Right kidney (tissue), 9 donors: Measurements from ENCODE around the gene MRPS24.
"Not testable (repeated sequence)": the region's sequence is repeated elsewhere in the genome, so short reads cannot be mapped to it uniquely, and the experiment has no call there.

ENCODE experiments used
- DNase-seq: peaks from one replicate; pipeline ENCODE4 v3.0.0-alpha.2; 2016
- long read RNA-seq, 8 donors: transcript quantifications; one replicate each; lab custom pipeline, GENCODE V29; 2026

Gene MRPS24
- long read RNA-seq, donor 1, transcript MRPS24-203 (3 exons, 743 nt) = minor isoform, 34 of 144 reads
- long read RNA-seq, donor 1, transcript MRPS24-201 (4 exons, 707 nt) = major isoform, 106 of 144 reads
- long read RNA-seq, donor 1, partial matches to known transcripts = 0 of 144 reads
- long read RNA-seq, donor 1, other reads (novel, unspliced or antisense) = 0 of 144 reads
- long read RNA-seq, donor 2, transcript MRPS24-203 (3 exons, 743 nt) = minor isoform, 24 of 106 reads
- long read RNA-seq, donor 2, transcript MRPS24-201 (4 exons, 707 nt) = major isoform, 79 of 106 reads
- long read RNA-seq, donor 2, partial matches to known transcripts = 0 of 106 reads
- long read RNA-seq, donor 2, other reads (novel, unspliced or antisense) = 0 of 106 reads
- long read RNA-seq, donor 3, transcript MRPS24-201 (4 exons, 707 nt) = major isoform, 37 of 57 reads
- long read RNA-seq, donor 3, transcript MRPS24-203 (3 exons, 743 nt) = minor isoform, 10 of 57 reads
- long read RNA-seq, donor 3, partial matches to known transcripts = 8 of 57 reads
- long read RNA-seq, donor 3, other reads (novel, unspliced or antisense) = 0 of 57 reads
- long read RNA-seq, donor 4, transcript MRPS24-203 (3 exons, 743 nt) = minor isoform, 27 of 87 reads
- long read RNA-seq, donor 4, transcript MRPS24-201 (4 exons, 707 nt) = major isoform, 57 of 87 reads
- long read RNA-seq, donor 4, partial matches to known transcripts = 0 of 87 reads
- long read RNA-seq, donor 4, other reads (novel, unspliced or antisense) = 0 of 87 reads
- long read RNA-seq, donor 5, transcript MRPS24-203 (3 exons, 743 nt) = minor isoform, 22 of 130 reads
- long read RNA-seq, donor 5, transcript MRPS24-201 (4 exons, 707 nt) = major isoform, 92 of 130 reads
- long read RNA-seq, donor 5, partial matches to known transcripts = 13 of 130 reads
- long read RNA-seq, donor 5, other reads (novel, unspliced or antisense) = 0 of 130 reads
- long read RNA-seq, donor 6, transcript MRPS24-201 (4 exons, 707 nt) = major isoform, 81 of 110 reads
- long read RNA-seq, donor 6, transcript MRPS24-205 (2 exons, 392 nt) = minor isoform, 5 of 110 reads
- long read RNA-seq, donor 6, transcript MRPS24-203 (3 exons, 743 nt) = minor isoform, 24 of 110 reads
- long read RNA-seq, donor 6, partial matches to known transcripts = 0 of 110 reads
- long read RNA-seq, donor 6, other reads (novel, unspliced or antisense) = 0 of 110 reads
- long read RNA-seq, donor 7, transcript MRPS24-205 (2 exons, 392 nt) = minor isoform, 7 of 137 reads
- long read RNA-seq, donor 7, transcript MRPS24-201 (4 exons, 707 nt) = major isoform, 101 of 137 reads
- long read RNA-seq, donor 7, transcript MRPS24-203 (3 exons, 743 nt) = minor isoform, 29 of 137 reads
- long read RNA-seq, donor 7, partial matches to known transcripts = 0 of 137 reads
- long read RNA-seq, donor 7, other reads (novel, unspliced or antisense) = 0 of 137 reads
- long read RNA-seq, donor 8, transcript MRPS24-203 (3 exons, 743 nt) = minor isoform, 12 of 108 reads
- long read RNA-seq, donor 8, transcript MRPS24-205 (2 exons, 392 nt) = minor isoform, 7 of 108 reads
- long read RNA-seq, donor 8, transcript MRPS24-201 (4 exons, 707 nt) = major isoform, 68 of 108 reads
- long read RNA-seq, donor 8, partial matches to known transcripts = 20 of 108 reads
- long read RNA-seq, donor 8, other reads (novel, unspliced or antisense) = 0 of 108 reads

- peak; percentile 87 for DNase-seq
These were observed at the start of gene MRPS24 for GRCh38 chr7:43869006-43869866. MRPS24 (minus strand) TSS chr7:43869517; CDS start chr7:43869495, 22 bp downstream.

DNA sequence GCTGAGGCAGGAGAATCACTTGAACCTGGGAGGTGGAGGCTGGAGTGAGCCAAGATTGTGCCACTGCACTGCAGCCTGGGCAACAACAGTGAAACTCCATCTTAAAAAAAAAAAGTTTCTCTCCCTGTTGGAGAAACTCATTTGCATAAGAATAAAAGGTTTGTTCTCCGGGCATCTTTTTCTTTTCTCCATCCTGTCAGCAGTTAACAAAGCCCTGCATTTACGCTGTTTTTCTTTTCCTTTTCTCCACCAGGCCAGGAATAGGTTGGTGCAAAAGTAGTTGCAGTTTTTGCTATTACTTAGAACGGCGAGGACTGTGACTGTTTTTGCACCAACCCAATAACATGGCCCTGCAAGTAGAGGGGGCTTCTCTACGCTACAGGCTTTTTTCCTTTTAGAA, 46.6 kb upstream of the MRPS24 start:
- DNase-seq = no peak

DNA sequence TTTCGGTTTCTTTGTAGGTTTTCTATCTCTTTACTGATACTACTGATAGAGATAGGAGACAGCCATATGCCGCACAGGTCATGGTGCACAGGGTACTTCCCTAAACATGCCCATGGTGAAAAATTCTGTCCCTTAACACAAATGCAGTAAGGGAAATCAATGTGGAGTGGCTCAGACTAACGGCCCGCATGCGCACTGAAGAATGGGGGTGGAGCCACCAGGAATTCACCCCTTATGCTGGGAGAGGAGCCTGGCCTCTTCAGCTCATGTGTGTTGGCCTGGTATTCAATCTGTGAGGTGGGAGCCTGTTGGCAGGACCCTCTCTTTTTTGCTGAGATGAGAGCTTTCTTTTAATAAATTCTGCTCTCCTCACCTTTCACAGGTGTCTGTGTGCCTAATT, 45.5 kb upstream of the MRPS24 start:
- DNase-seq = no peak

DNA sequence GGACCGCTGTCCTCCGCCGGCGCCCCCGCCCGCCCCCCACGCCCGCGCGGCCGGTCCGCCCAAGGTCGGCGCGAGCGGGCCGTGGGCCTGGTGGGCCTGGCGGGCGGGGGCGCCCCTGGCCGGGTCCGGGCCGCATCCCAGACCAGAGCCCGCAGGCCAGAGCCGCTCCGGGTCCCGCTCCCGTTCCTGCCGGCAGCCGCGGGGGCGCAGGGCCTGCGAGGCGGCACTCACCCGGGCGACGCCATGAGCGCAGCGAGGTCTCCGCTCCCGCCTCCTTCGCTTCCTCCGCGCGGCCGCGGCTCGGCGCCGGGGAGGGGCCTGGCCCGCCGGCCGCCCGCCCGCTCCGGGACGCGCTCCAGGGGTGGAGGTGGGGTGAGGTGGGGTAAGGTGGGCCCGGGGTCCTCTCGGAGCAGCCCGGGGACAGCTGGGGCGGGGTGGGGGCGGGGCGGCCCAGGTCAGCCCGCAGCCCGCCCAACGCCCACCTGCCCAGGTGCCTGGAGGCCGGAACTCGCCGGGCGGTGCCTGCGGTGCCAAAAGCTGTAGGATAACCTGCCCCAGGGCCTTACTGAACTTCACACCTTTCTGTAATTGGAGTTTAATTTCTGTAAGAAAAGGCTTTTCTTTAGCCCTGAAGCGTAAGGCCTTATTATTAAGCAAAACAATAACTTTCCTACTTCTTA, 37.2 kb upstream of the MRPS24 start, which contains the start of gene URGCP:
TSS of gene URGCP (minus strand) at position 266 of the 680 bp plus-strand sequence. CDS start at position 245, 21 bp downstream.
- peak; percentile 57 for DNase-seq

DNA sequence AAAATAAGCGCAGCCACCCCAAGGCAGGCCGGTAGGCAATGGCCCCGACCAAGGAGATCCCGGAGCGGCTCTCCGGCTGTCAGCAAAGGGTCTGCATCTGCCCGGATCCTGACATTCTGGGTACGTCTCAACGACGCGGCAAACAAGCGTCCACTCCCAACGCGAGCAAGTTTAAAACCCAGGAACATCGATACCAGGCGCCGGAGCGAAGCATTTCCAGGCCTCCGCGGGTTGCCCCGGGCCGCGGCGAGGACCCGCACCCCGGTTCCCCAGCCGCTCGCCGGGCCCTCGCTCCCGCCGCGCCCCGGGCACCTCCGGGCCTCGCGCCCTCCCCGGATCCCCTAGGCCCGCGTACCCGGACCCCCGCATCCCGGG, 36.6 kb upstream of the MRPS24 start:
- DNase-seq = peak; percentile 73

GRCh38 chr7:43905209-43905946, 36.1 kb upstream of the MRPS24 start:
- no peak for DNase-seq

GRCh38 chr7:43904533-43905208, 35.4 kb upstream of the MRPS24 start:
- no peak for DNase-seq

GRCh38 chr7:43902542-43903054, 33.3 kb upstream of the MRPS24 start:
- DNase-seq = no peak

DNA sequence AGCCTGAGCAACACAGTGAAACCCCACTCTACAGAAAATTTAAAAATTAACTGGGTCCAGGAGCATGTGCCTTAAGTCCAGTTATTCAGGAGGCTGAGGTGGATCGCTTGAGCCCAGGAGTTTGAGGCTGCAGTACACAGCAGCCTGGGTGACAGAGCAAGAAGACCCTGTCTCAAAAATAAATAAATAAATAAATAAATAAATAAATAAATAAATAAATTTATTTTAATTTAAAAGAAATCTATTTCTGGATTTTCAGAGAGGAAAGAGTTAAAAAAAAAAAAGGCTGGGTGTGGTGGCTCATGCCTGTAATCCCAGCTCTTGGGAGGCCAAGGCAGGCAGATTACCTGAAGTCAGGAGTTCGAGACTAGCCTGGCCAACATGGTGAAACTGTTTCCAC, 29.3 kb upstream of the MRPS24 start:
- not testable (repeated sequence) for DNase-seq

DNA sequence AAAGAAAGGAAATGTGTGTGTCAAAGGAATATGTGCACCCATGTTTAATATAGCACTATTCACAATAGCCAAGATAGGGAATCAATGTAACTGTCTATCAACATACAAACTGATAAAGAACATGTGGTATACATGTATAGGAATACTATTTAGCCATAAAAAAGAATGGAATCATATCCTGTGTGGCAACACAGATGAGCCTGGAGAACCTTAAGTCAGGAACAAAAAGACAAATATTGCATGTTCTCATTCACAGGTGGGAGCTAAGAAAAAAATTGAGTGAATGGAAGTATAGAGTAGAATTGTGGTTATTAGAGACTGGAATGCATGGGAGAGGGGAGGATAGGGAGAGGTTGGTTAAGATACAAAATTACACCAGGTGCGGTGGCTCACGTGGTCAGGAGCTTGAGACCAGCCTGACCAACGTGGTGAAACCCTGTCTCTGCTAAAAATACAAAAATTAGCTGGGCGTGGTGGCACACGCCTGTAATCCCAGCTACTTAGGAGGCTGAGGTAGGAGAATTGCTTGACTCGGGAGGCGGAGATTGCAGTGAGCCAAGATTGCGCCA, 26.6 kb upstream of the MRPS24 start:
- DNase-seq = no peak

DNA sequence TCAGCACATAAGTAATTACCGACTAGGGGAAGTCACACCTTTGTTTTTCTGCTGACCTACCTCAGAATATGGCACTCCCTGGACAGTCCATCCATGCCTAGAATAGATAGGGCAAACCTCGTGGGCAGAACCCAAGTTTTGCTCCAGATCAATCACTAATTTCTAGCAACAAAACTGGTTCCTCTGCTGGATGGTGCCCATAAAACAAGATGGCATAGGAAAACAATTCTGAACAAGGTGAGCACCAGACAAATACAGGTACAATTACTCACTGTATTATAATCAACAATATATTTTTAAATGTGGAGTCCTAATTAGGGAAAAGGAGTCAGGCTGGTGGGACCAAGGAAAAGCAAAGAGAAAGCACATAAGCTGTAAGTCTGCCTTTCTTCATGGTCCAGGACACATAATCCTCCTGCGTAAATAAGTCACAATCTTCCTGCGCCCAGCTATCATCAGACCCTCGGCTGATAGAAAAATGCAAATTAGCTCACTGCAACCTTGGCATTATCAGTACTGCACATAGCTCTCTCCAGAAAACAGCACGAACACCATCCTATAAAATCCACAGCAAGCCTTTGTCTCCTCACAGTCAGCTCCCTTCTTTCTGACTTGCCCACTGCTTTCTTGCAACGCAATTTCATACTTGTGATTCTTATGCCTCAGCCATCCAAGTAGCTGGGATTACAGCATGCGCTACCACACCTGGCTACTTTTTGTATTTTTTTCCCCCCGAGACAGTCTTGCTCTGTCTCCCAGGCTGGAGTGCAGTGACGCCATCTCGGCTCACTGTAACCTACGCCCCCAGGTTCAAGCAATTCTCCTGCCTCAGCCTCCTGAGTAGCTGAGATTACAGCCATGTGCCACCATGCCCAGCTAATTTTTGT, 22.0 kb upstream of the MRPS24 start:
- no peak for DNase-seq

DNA sequence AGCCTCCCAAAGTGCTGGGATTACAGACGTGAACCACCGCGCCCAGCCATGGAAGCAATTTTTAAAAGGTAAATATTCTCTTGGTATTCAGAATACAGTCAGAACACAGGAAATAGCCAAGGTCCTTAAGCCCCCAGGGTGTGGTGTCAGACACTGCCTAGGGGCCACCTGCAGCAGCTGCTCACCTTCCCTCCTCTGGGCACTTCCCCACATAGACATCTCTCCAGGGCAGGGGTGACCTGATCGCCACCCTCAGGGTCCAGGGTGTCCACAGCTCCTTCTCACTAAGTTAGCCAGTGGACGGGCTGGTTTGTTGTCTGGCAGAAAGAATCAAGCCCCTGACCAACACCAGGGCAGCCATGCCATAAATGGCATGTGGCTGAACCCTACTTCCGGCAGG, 21.2 kb upstream of the MRPS24 start:
- DNase-seq = no peak

GRCh38 chr7:43888993-43889945, 20.0 kb upstream of the MRPS24 start:
- DNase-seq = no peak

DNA sequence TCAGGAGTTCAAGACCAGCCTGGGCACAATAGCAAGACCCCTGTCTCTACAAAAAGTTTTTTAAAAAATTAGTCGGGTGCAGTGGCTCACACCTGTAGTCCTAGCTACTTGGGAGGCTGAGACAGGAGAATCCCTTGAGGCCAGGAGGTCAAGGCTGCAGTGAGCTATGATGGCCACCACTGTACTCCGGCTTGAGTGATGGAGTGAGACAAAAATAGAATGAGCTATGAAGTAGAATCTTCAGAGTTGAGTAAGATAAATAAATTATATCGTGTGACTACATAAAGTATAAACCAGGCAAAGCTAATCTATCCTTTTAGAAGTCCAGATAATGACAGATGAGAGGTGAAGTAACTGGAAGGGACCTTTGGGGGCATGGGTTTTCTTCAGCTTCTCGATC, 15.3 kb upstream of the MRPS24 start:
- DNase-seq = no peak

DNA sequence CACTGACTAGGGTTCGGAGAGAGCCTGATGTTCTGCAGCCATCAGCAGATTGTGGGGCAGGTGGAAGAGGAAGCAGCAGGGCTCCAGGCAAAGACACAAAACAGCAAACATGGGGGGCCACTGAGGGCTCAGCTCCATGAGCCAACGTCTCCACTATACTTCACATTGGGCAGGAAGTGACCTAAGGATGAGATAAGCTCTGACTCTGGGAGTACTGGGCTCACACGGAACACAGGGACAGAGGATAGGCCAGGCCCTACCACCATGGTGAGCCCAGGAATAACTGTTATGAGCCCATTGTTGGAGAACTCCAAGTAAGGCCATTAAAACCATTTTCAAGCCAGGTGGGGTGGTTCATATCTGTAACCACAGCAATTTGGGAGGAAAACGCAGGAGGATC, 14.9 kb upstream of the MRPS24 start:
- DNase-seq = no peak

GRCh38 chr7:43880596-43880995, 11.3 kb upstream of the MRPS24 start:
- no peak for DNase-seq
